HepG2 (cell line): Measurements from ENCODE around the gene ITGA7.

Experiments used
- POLR2AphosphoS5 ChIP-seq: IDR thresholded peaks from 2 replicates; pipeline ENCODE4 v1.6.1; 2012; ENCODE audit warnings: low read depth, low read length
- SIX4 ChIP-seq: sonication (generic); formaldehyde crosslinking; IDR thresholded peaks from 2 replicates; pipeline ENCODE4 v1.4.0; 2020; ENCODE audit warnings: missing genetic modification reagents
- ZBTB26 ChIP-seq: IDR thresholded peaks from 2 replicates; pipeline ENCODE4 v1.6.1; 2016; ENCODE audit warnings: missing compliant biosample characterization, missing genetic modification reagents, borderline replicate concordance
- ZNF136 ChIP-seq: sonication (generic); formaldehyde crosslinking; IDR thresholded peaks from 2 replicates; pipeline ENCODE4 v1.8.1; 2022; ENCODE audit warnings: low read depth, mild to moderate bottlenecking, moderate library complexity, missing genetic modification reagents
- ZNF441 ChIP-seq: sonication (generic); formaldehyde crosslinking; IDR thresholded peaks from 2 replicates; pipeline ENCODE4 v1.7.0; 2021; ENCODE audit warnings: missing genetic modification reagents, borderline replicate concordance
- ZSCAN5A ChIP-seq: sonication (generic); formaldehyde crosslinking; IDR thresholded peaks from 2 replicates; pipeline ENCODE4 v1.8.0; 2022; ENCODE audit warnings: mild to moderate bottlenecking, missing genetic modification reagents, borderline replicate concordance

DNA sequence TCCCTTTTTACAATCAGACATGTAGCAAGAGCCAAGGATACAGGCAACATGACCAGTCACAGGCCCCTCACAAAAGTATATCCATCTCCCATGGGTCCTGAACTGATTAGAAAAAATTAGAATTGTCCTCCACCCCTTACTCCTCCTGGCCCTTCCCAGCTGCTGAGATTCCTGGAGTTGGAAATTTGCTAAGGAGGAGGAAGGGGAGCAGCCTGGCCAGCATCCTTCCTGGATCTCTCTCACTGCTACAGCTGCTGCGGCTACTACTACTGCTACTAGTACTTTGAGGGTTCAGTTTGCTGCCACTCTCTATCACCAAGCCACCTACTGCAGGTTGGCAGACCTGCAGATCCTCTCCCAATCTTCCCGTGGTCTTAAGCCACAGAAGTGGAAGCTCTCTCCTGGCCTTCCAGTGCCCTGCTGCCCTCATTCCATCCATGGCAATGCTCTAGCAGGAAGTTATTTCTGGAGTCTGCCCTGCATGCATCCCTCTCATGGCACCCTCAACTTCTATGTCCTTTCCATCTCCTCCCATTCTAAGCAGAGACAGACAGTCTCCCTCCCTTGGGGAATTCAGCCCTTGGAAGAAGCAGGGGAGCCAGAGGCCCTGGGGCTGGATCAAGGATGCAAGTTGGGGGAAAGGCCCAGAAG, 1.0 kb downstream of the ITGA7 start:
- TF ChIP-seq ZNF136, result no peak
- no peak for TF ChIP-seq ZNF441 (CRISPR knock-in tag)
- TF ChIP-seq SIX4 (CRISPR knock-in tag), result no peak
- TF ChIP-seq ZSCAN5A (CRISPR knock-in tag), result no peak
- TF ChIP-seq POLR2AphosphoS5, result no peak
- no peak for TF ChIP-seq ZBTB26 (CRISPR knock-in tag)
